Kidney capillary endothelial cell (primary cell): ENCODE data around the gene TNS2.

Source experiments
- DNase-seq: peaks from one replicate; pipeline ENCODE4 v3.0.0-alpha.2; 2018; ENCODE audit warnings: low spot score

The TNS2 gene

GRCh38 chr12:53058674-53059433 is 9.0 kb downstream of the TNS2 start:
- no peak for DNase-seq

- DNase-seq: no peak
Observed at GRCh38 chr12:53059434-53060063, 9.7 kb downstream of the TNS2 start.

GRCh38 chr12:53060064-53060720 is 10.3 kb downstream of the TNS2 start:
- no peak for DNase-seq

- no peak for DNase-seq
Observed at GRCh38 chr12:53060721-53061276, 10.9 kb downstream of the TNS2 start.

GRCh38 chr12:53061404-53062010 is 11.6 kb downstream of the TNS2 start:
- DNase-seq: no peak

- DNase-seq: no peak
Observed at GRCh38 chr12:53062011-53062961, 12.4 kb downstream of the TNS2 start.

- no peak for DNase-seq
Observed at GRCh38 chr12:53062977-53063707, 13.3 kb downstream of the TNS2 start.

- DNase-seq: no peak
Observed at GRCh38 chr12:53063708-53064612, 14.1 kb downstream of the TNS2 start.

- no peak for DNase-seq
Observed at GRCh38 chr12:53064613-53065436, 15.0 kb downstream of the TNS2 start.

GRCh38 chr12:53065470-53065869 is 15.6 kb downstream of the TNS2 start:
- DNase-seq: no peak

- DNase-seq: peak; percentile 78
Observed at GRCh38 chr12:53065975-53066931, 16.4 kb downstream of the TNS2 start.

- DNase-seq: no peak
Observed at GRCh38 chr12:53067074-53067992, 17.5 kb downstream of the TNS2 start.

- DNase-seq: no peak
Observed at GRCh38 chr12:53067993-53068770, 18.3 kb downstream of the TNS2 start.

- no peak for DNase-seq
Observed at GRCh38 chr12:53068811-53069585, 19.1 kb downstream of the TNS2 start.
